HG03103 (cell line): ENCODE data around the gene PHLDB2.

Experiments
- ATAC-seq: cut with Tn5 transposase; IDR thresholded peaks from one replicate; pipeline ENCODE4 v1.9.1; 2021; ENCODE audit warnings: low read depth; ENCODE audit not compliant: unreplicated experiment

Gene PHLDB2

DNA sequence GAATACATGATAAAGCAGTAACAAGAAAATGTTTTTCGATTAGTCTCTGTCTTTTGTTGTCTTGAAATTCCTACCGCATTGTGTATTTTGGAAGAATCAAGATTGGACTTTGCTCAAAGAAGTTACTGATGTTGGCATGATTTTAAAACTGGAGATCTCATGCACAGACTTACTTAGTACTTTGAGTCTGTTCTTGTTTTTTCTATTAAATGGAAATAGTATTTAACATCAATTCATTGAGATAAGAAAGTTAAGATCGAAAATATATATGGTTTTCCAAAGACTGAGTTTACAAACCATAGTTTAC is 122.3 kb downstream of the PHLDB2 start:
- ATAC-seq: no peak

DNA sequence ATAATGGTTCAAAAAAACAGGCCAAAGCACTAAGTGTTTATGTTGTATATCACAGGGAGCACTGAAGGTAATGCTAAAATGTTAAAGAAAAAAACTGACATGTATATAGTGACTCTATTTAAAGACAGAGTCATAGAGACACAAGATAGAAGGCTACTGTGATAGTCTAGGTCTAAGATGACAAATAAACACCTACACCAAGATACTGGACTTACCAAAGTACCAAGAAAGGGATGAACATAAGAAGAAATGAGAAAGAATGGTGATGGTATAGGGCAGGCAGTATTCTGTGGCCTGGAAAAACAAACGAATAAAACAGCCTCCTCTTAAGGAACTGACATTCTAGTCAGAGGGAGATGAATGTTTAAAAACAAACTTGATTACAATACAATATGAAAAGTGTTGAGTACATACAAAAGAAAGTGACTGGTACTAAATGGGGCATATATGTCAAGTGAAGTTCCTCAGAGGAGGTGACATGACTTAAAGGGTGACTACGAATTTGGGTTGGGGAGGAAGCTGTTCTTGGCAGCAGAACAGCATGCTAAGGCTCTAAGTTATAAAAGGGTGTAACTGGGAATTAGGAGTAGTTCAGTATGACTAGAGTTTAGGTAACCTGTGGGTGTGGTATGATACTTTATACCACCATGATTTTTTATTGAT is 125.7 kb downstream of the PHLDB2 start:
- no peak for ATAC-seq

DNA sequence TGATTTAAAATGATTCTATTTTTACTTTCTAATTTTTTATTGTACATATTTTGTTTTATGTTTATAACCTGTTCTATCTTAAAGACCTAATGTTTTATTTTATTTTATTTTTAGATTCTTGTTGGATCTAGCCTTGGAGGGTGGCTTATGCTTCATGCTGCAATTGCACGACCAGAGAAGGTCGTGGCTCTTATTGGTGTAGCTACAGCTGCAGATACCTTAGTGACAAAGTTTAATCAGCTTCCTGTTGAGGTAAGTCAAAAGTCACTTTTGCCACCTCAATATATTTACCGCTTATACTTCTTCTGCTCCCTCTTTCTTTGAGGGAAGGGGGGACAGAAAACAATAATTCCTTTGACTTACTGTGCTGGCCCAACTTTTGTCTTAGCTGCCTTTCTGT is 127.7 kb downstream of the PHLDB2 start:
- ATAC-seq: no peak

DNA sequence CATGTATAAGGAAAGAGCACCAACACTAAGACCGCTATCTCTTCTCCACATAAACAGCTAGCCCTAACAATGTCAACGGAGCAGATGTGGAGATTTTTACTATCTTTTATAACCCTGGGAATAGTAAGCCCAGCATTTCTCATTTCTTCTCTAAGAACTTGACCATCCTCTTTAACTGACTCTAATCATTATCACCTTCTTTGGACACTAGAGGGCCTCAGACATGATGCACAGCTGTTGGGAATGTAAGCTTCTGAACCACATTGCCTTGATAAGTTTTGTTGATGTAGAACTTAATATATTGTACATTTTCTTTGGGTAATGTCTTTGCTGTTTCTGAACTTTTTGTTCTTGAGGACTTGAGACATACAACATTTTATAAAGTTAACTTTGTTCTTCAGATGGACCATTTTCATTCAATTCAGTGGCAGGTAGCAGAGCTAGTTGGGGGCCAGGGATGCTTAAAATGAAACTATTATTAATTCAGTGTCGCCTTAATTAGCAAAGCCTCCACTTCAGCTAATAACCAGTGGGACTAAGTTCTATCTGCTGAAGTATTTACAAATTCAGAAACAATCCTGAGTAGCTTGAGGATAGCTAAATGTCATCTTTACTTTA is 130.1 kb downstream of the PHLDB2 start:
- ATAC-seq: peak; percentile 82

DNA sequence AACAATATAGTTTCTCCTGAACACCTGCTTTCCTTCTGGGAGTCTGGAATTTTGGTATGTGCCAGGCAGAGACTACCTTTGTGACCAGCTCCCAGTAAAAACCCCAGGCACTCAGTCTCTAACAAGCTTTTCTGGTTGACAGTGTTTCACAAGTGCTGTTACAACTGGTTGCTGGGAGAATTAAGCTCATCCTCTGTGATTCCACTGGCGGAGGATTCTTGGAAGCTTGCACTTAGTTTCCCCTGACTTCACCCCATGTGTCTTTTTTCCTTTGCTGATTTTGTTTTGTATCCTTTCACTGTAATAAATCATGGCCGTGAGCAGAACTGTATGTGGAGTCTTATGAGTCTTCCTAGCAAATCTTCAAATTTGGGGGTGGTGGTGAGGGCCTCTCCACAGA is 134.0 kb downstream of the PHLDB2 start:
- ATAC-seq: no peak

DNA sequence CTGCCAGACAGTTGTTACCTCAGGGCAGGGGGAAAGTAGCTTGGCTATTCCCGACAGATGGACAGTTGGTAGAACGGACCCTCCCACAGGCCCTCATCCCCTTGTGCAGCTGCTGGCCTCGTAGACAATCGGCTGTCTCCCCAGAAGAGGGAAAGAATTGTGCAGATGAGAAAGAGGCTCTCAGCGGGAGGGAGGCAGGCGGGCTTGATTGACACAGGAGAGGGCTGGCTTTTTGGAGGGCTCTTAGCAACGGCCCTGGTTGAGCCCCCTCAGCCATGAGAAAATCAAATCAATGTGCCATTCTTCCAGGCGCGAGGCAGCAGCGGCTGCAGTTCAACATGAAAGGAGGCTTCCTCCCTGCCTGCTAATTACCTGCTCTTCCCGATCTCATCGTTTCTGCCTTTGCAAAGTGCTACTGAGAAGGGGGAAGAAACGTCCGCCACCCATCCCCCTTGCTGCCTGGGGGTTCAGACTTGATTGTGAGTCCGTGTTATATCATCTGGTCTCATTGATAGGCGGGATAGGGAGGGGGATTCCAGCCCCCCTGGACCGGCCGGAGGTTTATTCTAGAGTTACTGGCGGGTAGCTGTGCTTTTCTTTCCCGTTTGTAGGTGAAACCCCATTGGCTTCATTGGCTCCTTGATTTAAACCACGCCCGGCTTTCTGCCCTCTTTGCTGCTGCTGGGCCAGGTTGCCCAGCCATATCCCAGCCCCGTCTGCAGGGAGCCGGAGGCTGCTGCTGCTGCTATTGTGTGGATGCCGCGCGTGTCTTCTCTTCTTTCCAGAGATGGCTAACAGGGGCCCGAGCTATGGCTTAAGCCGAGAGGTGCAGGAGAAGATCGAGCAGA is 139.8 kb downstream of the PHLDB2 start, which contains the start of gene TAGLN3:
TSS of gene TAGLN3 (plus strand) at position 287 of the 848 bp plus-strand sequence. CDS start at position 788, 501 bp downstream.
- no peak for ATAC-seq

DNA sequence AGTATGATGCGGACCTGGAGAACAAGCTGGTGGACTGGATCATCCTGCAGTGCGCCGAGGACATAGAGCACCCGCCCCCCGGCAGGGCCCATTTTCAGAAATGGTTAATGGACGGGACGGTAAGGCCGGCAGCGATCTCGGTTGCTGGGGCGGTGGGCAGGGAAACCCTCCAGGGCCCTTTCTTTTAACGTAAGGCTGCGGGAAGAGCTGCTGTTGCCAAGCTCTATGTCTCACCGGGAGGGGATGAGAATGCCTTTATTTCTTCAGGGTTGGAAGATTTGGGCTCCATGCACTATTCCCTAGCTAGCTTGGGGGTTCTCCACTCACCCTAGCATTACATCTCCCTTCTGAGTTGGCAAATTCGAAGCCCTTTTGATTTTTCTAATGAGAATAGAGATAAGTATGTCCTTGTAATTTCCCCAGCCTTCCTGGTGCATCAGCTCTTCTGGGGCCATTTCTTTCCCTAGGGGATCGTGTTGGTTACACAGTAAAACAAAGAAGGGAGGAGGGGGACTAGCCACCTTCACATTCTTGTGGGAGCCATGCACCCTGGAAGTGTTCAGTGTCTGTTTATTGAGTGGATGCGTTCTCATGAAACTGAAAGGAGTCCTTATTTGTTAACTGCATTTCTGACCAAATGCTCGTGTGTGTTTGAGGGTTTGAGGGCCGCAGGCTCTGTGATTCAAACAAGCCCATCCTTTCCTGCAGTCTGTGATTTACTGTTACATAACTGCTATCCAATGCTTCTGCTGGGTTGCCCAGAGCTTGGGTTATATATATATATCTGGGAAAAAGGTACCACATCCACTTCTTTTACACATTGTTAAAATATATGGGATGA is 140.6 kb downstream of the PHLDB2 start:
- ATAC-seq: no peak

DNA sequence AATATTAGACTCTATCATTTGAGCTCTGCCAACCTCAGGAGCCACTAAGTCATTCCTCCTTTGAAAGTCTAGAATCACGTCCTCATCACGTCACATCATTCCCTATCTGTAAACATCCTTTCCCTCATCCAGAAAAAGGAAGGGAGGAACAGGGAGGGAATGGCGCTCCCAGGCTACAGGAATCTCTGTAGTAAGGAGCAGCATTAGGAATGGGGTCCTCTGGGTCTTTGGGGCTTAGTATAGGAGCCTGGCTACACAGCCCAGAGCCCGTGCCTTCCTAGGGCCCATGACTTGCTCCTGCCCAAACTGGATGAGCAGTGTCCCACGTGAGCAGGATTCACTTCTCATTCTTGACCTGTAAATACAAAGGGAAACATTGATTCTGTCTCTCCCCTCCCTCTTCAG is 141.3 kb downstream of the PHLDB2 start:
- no peak for ATAC-seq

DNA sequence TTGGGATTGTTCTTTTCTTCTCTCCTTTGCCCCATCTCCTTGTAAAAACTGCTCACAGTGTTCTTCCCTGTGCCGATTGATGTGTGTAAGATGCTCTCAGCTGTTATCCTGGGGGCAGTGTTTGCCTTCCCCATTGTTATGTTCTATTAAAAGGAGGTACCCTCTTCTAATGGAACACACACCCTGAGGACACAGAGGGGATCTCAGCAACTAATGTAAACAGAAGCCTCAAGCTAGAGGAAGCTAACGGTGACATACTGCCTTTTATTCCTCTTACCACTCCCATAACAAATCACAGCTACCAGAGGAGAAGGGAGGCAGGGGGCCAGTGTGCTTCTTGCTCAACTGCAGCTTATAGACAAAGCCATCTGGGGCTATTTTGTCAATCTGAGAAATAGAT is 141.9 kb downstream of the PHLDB2 start:
- ATAC-seq: no peak

DNA sequence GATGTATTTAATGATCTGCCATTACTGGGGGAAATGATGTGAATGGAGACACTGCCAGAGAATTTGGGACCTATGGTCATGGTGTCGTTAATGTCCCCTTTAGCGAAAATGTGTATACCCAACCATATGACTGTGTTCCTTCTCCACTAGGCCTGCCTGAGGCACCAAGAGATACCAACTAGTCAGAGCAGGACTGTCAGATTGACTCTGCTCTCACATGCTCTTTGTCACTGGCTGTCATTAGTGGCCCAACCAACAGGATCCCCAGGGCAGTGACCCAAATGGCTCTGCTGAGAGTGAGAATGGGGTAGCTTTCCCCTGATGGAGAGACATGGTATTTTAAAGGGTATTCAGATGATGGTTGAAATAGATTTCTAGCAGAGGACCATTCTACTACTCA is 142.5 kb downstream of the PHLDB2 start:
- ATAC-seq: no peak

DNA sequence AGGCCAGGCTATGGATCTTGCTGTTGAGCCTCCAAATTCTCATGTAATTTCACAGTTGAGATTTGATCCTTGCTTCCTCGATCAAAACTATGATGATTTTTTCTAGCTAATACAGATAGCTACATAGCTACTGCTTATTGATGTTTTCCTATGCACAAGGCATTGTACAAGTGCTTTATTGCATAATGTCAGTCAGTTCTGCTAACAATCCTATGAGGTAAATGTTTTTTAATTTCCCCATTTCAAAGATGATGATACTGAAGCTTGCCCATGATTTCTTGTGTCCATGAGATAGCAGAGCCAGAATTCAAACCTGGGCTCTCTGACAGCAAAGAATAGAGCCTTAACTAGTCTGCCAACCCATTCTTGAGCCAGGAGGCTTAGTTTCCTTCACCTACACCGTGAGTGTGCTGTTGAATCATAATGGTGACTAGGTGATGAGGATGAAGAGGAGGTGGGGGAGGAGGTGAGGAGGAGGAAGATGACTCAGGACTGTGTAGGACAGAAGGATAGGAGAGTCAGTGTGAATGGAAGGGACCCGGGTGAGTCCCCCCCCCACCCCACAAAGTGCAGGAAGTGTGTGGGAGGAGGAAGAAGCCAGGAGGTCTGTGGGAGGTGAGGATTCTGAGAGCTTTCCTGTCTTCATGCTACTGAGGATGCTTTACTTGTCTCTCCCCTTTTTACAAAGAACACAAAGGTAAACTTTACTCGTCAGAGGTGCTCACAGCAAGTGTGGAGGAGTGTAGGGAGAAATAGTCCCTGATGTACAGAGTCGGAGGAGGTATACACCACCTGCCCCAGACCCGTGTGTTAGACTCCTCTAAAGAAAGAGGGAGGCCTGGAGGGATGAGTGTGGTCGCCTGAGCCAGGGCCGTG is 143.3 kb downstream of the PHLDB2 start:
- ATAC-seq: no peak

DNA sequence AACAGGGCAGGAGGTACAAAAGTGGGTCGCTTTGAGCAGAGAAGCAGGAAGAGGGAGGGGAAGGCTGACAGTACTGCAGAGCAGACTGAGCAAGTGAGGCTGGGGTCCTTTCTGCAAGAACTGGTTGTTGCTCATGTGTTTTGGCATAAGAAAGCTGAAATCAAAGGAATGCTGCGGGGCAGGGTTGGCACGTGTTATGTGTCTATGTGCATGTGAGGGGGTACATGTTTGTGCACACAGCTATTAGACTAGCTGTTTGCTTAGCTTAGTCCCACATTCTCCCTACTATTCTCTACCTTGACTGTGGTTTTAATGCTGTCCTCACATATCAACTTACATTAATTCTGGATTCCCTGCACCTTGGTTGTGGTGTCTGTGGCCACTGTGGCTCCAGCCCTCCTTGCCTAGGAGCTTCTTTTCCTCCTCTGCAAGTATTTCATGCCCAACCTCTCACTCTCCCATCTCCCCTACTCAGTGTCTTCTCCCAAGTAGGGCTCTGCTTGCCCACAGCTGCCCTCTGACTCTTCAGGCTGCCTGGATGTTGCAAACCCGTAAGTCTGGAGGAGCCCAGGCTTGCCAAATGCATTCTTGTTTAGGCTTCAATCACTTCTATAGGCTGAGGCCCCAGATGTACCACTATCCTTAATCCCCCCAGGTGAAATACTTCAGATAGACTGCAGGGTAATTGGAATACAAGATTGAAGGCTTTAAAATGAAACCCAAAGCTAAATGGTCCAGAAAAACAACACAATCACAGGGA is 144.4 kb downstream of the PHLDB2 start:
- ATAC-seq: no peak

DNA sequence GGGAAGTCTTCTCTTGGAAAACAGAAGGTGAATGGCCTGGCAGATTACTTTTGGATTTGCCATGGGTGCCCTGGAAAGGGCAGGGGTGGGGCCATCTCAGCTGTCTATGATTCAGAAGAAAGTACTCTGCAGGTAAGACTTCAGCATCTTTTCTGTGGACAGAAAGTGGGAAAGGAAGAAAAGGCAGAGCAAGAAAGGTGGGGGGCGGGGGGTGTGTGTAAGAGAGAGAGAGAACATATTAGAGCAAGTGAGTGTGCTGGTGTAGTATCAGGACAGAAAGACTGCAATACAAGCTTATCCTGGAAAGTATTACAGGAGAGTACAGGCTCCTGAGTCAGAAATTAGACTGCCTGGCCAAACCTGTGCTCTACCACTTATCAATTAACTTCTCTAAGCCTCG is 145.1 kb downstream of the PHLDB2 start:
- ATAC-seq: no peak

DNA sequence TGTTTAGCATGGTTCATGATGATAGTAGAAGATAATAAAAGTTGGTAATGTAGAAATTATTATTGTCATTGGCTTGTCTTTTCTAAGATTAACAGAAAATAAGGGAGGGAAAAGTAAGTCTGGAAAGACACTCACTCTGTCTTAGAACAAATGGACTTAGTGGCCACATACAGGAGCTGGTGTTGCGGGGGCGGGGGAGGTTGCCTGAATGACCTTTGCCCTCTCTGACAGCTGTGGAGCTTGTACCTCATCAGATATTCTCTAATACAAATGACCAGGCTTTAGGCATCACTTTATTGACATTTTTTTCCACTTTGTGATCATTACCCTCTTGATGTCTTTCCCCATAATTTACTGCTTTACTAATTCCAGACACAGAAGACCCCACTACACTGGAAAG is 145.6 kb downstream of the PHLDB2 start:
- ATAC-seq: no peak

DNA sequence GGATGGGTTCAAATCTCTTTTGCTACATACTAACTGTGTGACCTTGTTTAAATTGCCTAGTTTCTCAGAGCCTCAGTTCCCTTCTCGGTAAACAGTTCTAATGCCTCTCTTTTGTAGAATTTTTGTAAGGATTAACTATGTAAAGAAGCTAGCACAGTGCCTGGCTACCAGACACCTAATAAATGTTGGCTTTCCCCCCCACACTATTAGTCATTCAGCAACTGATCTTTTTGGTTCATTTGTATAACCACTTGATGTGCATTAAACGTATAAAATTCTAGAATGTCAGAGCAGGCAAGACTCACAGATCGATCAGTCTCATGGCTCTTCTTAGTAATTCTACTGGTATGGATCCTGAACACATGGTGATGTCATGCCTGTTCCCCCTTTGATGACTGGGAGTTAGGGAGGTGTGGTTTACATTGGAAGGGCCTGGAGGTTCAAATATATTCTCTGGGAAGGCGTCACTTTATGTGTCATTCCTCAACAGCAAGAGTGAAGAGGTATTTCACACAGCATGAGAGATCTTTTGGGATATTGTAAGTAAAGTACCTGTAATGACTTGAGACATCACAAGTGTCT is 146.1 kb downstream of the PHLDB2 start:
- ATAC-seq: no peak

DNA sequence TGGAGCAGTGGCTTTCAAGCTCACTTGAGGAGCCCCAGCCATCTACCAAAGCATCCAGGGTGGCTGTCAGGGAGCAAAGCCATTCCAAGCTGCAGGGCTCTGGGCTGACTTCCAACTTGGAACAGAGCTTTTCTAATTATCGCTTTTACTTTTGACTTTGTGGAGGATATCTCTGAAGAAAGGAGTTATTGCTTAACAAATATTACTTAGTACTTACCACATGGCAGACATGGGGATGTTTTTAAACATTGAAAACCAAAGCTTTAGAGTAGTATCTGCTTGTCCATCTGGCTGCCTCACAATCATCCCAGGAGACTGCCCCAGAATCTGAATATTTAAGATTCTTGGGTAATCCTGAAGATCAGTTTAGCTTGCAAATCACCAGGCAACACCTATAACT is 148.6 kb downstream of the PHLDB2 start:
- no peak for ATAC-seq

DNA sequence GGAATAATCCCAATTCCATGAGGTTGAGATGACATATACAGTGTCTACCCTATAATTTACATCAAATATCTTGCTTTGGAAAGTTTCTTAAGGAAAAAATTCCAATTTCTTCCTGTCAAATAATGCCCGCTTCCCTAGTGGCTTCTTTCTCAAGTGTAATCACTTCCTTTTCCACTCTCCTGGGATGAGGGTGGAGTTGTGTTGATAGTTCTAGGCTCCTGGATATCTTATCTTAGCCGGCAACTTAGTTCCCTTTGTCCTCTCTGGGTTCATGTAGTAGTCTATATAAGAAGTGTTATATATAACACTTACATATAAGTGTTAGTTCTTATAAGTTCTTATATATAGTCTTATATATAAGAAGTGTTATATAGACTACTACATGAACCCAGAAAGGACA is 150.6 kb downstream of the PHLDB2 start:
- ATAC-seq: no peak

DNA sequence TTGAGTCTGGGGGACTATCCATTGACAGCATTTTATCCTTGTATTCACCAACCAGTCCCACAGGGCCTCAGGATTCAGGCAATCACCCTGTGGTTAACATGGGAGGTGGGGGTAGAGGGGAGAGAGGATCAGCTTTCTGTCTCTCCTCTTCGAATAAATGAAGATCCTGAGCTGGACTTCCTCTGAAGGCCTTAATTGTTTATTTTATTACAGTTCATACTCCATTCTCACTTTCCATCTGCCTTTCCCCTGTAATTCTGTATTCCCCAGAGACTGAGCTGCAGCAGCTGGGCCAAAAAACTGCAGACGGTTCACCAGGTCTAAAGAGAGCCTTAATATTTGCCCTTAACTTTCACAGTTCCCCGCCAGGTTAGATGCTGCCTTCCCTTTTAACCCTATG is 151.6 kb downstream of the PHLDB2 start:
- ATAC-seq: no peak

DNA sequence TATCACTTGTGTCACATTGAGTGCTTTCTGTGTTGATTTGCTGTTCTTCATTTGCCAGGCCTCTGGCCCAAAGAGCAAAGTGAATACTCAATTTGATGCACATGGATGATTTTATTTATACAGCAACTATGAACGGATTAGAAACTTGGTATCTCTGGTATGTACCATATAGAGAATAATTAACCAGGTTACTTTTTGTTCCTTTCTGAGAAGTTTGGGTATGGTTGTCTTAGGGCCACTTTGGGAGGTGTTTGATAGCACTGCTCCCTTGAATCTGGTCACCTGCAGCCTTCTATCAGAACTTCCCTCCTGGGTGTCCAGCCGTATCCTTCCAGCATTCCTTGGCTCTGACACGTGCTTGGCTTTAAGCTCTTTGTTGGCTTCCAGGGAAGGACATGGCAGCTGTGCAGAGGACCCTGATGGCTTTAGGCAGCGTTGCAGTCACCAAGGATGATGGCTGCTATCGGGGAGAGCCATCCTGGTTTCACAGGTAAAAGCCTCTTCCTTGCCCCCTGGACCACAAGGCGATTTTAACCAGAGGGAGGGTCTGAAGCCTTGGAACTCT is 152.4 kb downstream of the PHLDB2 start:
- ATAC-seq: no peak
